Keratinocyte (primary cell): ENCODE measurements around the gene E2F1. TPM values are rescaled to one million over a fixed set of nuclear protein-coding genes. Genes with fewer than 3 reads are reported as not detected.

ENCODE experiments used
- DNase-seq: peaks from one replicate; pipeline ENCODE4 v3.0.0-alpha.2; 2011; ENCODE audit warnings: low read depth, missing footprints, low spot score
- FAIRE-seq: peaks from 2 replicates; lab custom pipeline; 2011; peaks lifted over from hg19 to GRCh38; lab: Jason Lieb, UNC
- H2AFZ ChIP-seq: 2 replicates; pipeline ENCODE4 v1.6.0; 2012; ENCODE audit warnings: low read length, control low read depth, inconsistent platforms; ENCODE audit not compliant: control insufficient read depth
- H3K27ac ChIP-seq: 2 replicates; pipeline ENCODE4 v1.5.1; 2011; ENCODE audit warnings: low read length; ENCODE audit not compliant: control insufficient read depth, insufficient read depth
- H3K27me3 ChIP-seq: 3 replicates; pipeline ENCODE4 v1.6.0; 2011; ENCODE audit warnings: low read length; ENCODE audit not compliant: control insufficient read depth, insufficient read depth; ENCODE audit errors: extremely low read depth
- H3K36me3 ChIP-seq, 2 experiments: 2 replicates in 1 of 2; 3 replicates in 1 of 2; pipeline ENCODE4 v1.5.1; 2011; ENCODE audit warnings: low read length in 2 of 2, mild to moderate bottlenecking in 1 of 2; ENCODE audit not compliant: control insufficient read depth in 2 of 2, insufficient read depth in 2 of 2; ENCODE audit errors: extremely low read depth in 1 of 2
- H3K4me1 ChIP-seq: 3 replicates; pipeline ENCODE4 v1.5.1; 2011; ENCODE audit warnings: low read length; ENCODE audit not compliant: control insufficient read depth, insufficient read depth; ENCODE audit errors: extremely low read depth
- H3K4me2 ChIP-seq: 3 replicates; pipeline ENCODE4 v1.6.0; 2011; ENCODE audit warnings: low read depth, low read length; ENCODE audit not compliant: control insufficient read depth, insufficient read depth; ENCODE audit errors: extremely low read depth
- H3K4me3 ChIP-seq, 3 experiments: fragments of 200-600 bp in 1 of 3; sonication (generic) in 1 of 3; 2 replicates in 2 of 3; 3 replicates in 1 of 3; pipeline ENCODE4 v1.5.1; 2011 to 2016; ENCODE audit warnings: low read length in 3 of 3, mild to moderate bottlenecking in 3 of 3, control low read depth in 2 of 3, inconsistent platforms in 1 of 3, low read depth in 1 of 3, mixed read lengths in 1 of 3, mixed run types in 1 of 3, moderate library complexity in 1 of 3; ENCODE audit not compliant: control insufficient read depth in 2 of 3, insufficient read depth in 2 of 3; ENCODE audit errors: extremely low read depth in 1 of 3
- H3K79me2 ChIP-seq: 2 replicates; pipeline ENCODE4 v1.6.0; 2012; ENCODE audit warnings: low read length; ENCODE audit not compliant: control insufficient read depth, insufficient read depth
- H3K9ac ChIP-seq: 3 replicates; pipeline ENCODE4 v1.6.0; 2011; ENCODE audit warnings: low read length; ENCODE audit not compliant: control insufficient read depth, insufficient read depth; ENCODE audit errors: extremely low read depth
- H3K9me1 ChIP-seq: 3 replicates; pipeline ENCODE4 v1.6.0; 2011; ENCODE audit warnings: low read length; ENCODE audit not compliant: control insufficient read depth, insufficient read depth; ENCODE audit errors: extremely low read depth
- H3K9me3 ChIP-seq: 2 replicates; pipeline ENCODE4 v1.5.1; 2012; ENCODE audit warnings: low read depth, low read length; ENCODE audit not compliant: control insufficient read depth
- H4K20me1 ChIP-seq: 3 replicates; pipeline ENCODE4 v1.6.0; 2011; ENCODE audit warnings: low read length; ENCODE audit not compliant: control insufficient read depth, insufficient read depth; ENCODE audit errors: extremely low read depth
- EZH2 ChIP-seq: IDR thresholded peaks from one replicate; pipeline ENCODE4 v1.6.1; 2012; ENCODE audit warnings: inconsistent platforms, mild to moderate bottlenecking, low read length, moderate library complexity
- dilution Hi-C: fragments of 300-500 bp; cut with MboI; formaldehyde crosslinking; loops from one replicate; pipeline ENCODE4 v1.7.0; 2020; ENCODE audit warnings: low sequenced_read_pairs; ENCODE audit not compliant: extremely low pct_ligation_motif_present
- polyA plus RNA-seq, 5 experiments: library from polyadenylated mRNA; depleted of rRNA in 3 of 5; stranded (reverse) in 3 of 5; stranded (forward) in 1 of 5; unstranded in 1 of 5; fragments of >200 nt; gene quantifications; 1 replicate in 1 of 5; 2 replicates in 3 of 5; 3 replicates in 1 of 5; pipeline versions ENCODE4 v1.2.1 to v1.2.3, GENCODE V29; 2011 to 2012; ENCODE audit warnings: missing spikeins in 2 of 5, low read depth in 1 of 5, low replicate concordance in 1 of 5
- TF ChIP-seq, protein P1 (sequence below), 3 experiments: IDR thresholded peaks in 1 of 3; conservative IDR thresholded peaks in 1 of 3; optimal IDR thresholded peaks in 1 of 3; 2 replicates in 2 of 3; 3 replicates in 1 of 3; pipeline versions ENCODE3 to v1.5.1; 2011; ENCODE audit warnings: low read length in 3 of 3, mild to moderate bottlenecking in 3 of 3, moderate library complexity in 2 of 3, control low read depth in 1 of 3, inconsistent platforms in 1 of 3; ENCODE audit not compliant: insufficient read depth in 2 of 3; ENCODE audit errors: extremely low read depth in 1 of 3

Gene E2F1
- polyA plus RNA-seq, 1 donor (not counting 4 experiments of a cell fraction or from before 2014, with no cell fraction given), result 2.8 TPM

DNA sequence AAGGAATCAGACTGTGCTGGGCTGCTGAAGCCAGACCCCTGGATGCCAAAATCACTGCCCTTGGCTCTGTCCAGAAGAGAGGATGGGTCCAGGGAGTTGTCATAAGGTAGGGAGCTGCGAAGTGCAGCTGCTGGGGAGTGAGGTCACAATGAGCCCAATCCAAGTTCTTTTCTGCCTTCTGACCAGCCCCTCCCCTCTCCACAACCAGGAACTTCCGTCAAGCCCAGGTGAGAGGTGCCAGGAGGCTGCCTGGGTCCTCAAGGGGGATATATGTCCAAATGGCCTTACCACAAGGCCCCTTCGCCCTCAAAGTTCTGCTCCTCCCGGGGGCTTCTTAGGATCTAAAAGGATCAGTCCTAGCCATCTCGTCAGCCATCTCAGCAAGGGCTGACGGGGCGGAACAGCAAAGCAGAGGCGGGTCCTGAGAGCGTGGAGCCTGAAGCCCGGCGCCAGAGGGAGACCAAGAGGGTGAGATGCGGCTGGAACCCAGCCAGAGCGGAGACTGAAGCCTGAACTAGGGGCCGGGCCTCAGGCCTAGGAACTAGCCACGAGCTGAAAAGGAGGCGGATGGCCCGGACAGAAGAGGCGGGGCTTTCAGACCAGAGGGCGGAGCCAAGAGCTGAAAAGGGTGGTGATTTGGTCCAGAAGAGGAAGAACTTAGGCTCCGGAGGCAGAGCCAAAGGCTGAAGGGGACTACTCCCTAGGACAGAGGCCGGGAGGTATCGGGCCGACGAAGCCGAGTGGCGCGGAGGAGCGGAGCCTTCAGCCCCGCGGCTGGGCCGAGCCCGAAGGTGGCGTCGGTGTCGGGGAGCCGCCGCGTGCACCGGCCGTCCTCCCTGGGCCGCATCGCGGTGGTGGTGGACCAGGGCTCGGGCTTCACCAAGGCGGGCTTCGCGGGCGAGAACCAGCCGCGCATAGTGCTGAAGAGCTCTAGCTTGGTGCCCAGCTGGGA is 19.6 kb downstream of the E2F1 start, which contains the start of gene ACTL10:
Gene ACTL10 (plus strand): TSS at position 651 of the 952 bp plus-strand sequence. CDS start 555 bp downstream, outside the sequence.
- Histone ChIP-seq H3K9ac (peak within 1 kb of the TSS; percentile 69), H3K79me2 (no peaks in the 10 kb centered on the region), H3K4me1 (peaks cover 27% of the 10 kb centered on the region), H2AFZ (peak within 1 kb of the TSS; percentile 82), H3K4me3 (peak within 1 kb of the TSS; percentile 47 to 78 (median 68)), H3K4me2 (peak within 1 kb of the TSS; percentile 81), H4K20me1 (no peaks in the 10 kb centered on the region), H3K27me3 (no peaks in the 10 kb centered on the region), H3K9me1 (no peaks in the 10 kb centered on the region), H3K36me3 (no peaks in the 10 kb centered on the region), H3K27ac (peak within 1 kb of the TSS; percentile 34), H3K9me3 (no peaks in the 10 kb centered on the region)
- dilution Hi-C loops, result no loop called here
- no peak for TF ChIP-seq EZH2
- TF ChIP-seq, protein P1, sequence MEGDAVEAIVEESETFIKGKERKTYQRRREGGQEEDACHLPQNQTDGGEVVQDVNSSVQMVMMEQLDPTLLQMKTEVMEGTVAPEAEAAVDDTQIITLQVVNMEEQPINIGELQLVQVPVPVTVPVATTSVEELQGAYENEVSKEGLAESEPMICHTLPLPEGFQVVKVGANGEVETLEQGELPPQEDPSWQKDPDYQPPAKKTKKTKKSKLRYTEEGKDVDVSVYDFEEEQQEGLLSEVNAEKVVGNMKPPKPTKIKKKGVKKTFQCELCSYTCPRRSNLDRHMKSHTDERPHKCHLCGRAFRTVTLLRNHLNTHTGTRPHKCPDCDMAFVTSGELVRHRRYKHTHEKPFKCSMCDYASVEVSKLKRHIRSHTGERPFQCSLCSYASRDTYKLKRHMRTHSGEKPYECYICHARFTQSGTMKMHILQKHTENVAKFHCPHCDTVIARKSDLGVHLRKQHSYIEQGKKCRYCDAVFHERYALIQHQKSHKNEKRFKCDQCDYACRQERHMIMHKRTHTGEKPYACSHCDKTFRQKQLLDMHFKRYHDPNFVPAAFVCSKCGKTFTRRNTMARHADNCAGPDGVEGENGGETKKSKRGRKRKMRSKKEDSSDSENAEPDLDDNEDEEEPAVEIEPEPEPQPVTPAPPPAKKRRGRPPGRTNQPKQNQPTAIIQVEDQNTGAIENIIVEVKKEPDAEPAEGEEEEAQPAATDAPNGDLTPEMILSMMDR (optimal IDR thresholded peaks at IDR 0.05 in 1 of 3, IDR thresholded peaks at IDR 0.05 in 1 of 3, conservative IDR thresholded peaks at IDR 0.05 in 1 of 3; ENCODE audit: extremely low read depth in 1 of 3, insufficient read depth in 2 of 3, low read length in 3 of 3), result peak in 1 of 3 experiments; percentile 34
- DNase-seq, result peak; percentile 84
- FAIRE-seq, result peak; percentile 17

DNA sequence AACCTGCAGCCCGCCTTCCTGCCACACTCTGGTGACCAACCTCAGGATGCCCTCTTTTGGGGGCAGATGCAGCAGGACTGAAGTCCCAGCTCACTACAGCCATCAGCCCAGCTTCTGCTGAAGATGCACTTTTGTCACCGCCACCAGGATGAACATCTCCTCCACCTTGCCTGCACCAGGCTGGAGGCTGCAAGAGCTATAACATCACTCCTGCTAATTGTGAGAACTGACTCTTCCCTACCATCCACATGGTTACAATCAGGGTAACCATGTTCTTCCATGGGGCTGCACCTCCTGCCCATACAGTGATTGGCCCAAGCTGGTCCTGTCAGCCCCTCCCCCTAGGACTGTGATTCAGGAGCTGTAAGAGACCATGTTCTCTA is 21.4 kb downstream of the E2F1 start:
- Histone ChIP-seq H3K4me1 (peaks cover 27% of the 10 kb centered on the region), H3K27me3 (no peaks in the 10 kb centered on the region), H2AFZ (no peak overlapping the region), H3K9me1 (no peaks in the 10 kb centered on the region), H3K4me2 (no peak overlapping the region), H3K9ac (no peak overlapping the region), H3K4me3 (no peak overlapping the region), H3K27ac (no peak overlapping the region), H4K20me1 (no peaks in the 10 kb centered on the region), H3K9me3 (no peaks in the 10 kb centered on the region), H3K79me2 (no peaks in the 10 kb centered on the region), H3K36me3 (no peaks in the 10 kb centered on the region)
- dilution Hi-C loops, result no loop called here
- FAIRE-seq (no peak), DNase-seq (no peak)
- no peak for TF ChIP-seq EZH2
- TF ChIP-seq, protein P1 (optimal IDR thresholded peaks at IDR 0.05 in 1 of 3, IDR thresholded peaks at IDR 0.05 in 1 of 3, conservative IDR thresholded peaks at IDR 0.05 in 1 of 3; ENCODE audit: extremely low read depth in 1 of 3, insufficient read depth in 2 of 3, low read length in 3 of 3), result no peak
